Psoas muscle (tissue), 8 donors: ENCODE results near the gene SLC25A38. TPM values are rescaled to one million over a fixed set of nuclear protein-coding genes. Genes with fewer than 3 reads are reported as not detected.

Experiments
- ATAC-seq, 4 donors: fragments of 200-7000 bp; cut with Tn5 transposase; one replicate each; pipeline ENCODE4 v1.9.1; 2020; ENCODE audit warnings: moderate library complexity in 3 of 4, mild to moderate bottlenecking in 2 of 4
- DNase-seq, 2 donors: peaks; one replicate each; pipeline ENCODE4 v3.0.0-alpha.2; 2020
- H3K27ac ChIP-seq: fragments of 200-600 bp; one replicate; pipeline ENCODE4 v1.8.0; 2022
- H3K27me3 ChIP-seq, 3 donors: fragments of 200-600 bp in 1 of 3; one replicate each; pipeline versions ENCODE4 v1.6.1 to v1.8.0; 2013 to 2022; ENCODE audit warnings: low read length in 2 of 3, mild to moderate bottlenecking in 2 of 3, moderate library complexity in 1 of 3; ENCODE audit not compliant: insufficient read depth in 3 of 3
- H3K36me3 ChIP-seq, 2 donors: fragments of 200-600 bp in 1 of 2; one replicate each; pipeline versions ENCODE4 v1.6.1 to v1.8.0; 2013 to 2022; ENCODE audit warnings: low read depth in 1 of 2, mild to moderate bottlenecking in 1 of 2, moderate library complexity in 1 of 2; ENCODE audit not compliant: insufficient read depth in 1 of 2
- H3K4me1 ChIP-seq: fragments of 200-600 bp; one replicate; pipeline ENCODE4 v1.8.0; 2022
- H3K4me3 ChIP-seq: fragments of 200-600 bp; one replicate; pipeline ENCODE4 v1.8.0; 2022; ENCODE audit warnings: mild to moderate bottlenecking
- H3K9me3 ChIP-seq: fragments of 200-600 bp; one replicate; pipeline ENCODE4 v1.8.0; 2022
- WGBS, 3 donors: extraction: QIAGEN DNeasy Blood & Tissue Kit; methylation state at CpG; one replicate each; pipeline versions ENCODE4 v1.1.6 to v1.1.7; 2013; 5-methylcytosine and 5-hydroxymethylcytosine counted together
- intact Hi-C, 2 donors: fragments of 100-400 bp; cut with DNase I; formaldehyde crosslinking; loops; one replicate each; pipeline versions ENCODE4 v1.11.0 to v1.14.2; 2022
- polyA plus RNA-seq, 3 donors: library from polyadenylated mRNA; stranded (reverse); fragments of 200-250 nt; gene quantifications; one replicate each; pipeline ENCODE4 v1.2.3, GENCODE V29; 2013
- total RNA-seq, 4 donors: library from RNA; stranded (reverse); fragmentation: NEBNext Ultra II Directional in 2 of 4; extraction: Animal tissue kit (Norgen Biotek cat#: 25700) in 2 of 4; gene quantifications; one replicate each; pipeline versions ENCODE4 v1.2.1 to v1.2.4, GENCODE V29; 2021 to 2023
- TF ChIP-seq, protein P1 (sequence below): fragments of 200-600 bp; IDR thresholded peaks from one replicate; pipeline ENCODE4 v1.8.0; 2022; ENCODE audit warnings: antibody characterized with exemption
- donor health status: healthy with polysubstance abuse.
- donor health status: DM: no; HTN: no; CAD: no; lungs with moderate emphysema.
- donor health status: Bipolar disorder and iron deficiency.
- donor health status: healthy.
- donor health status: DM: yes; HTN: yes; CAD: no.
- donor health status: DM: no; HTN: no; CAD: no.
- donor health status: DM: no; HTN: no; CAD: no.
- donor health status: DM: yes; HTN: yes; CAD: no.

The SLC25A38 gene
- total and polyA plus RNA-seq, 7 donors, result 24.9 to 86.5 (median 31.1) TPM

DNA sequence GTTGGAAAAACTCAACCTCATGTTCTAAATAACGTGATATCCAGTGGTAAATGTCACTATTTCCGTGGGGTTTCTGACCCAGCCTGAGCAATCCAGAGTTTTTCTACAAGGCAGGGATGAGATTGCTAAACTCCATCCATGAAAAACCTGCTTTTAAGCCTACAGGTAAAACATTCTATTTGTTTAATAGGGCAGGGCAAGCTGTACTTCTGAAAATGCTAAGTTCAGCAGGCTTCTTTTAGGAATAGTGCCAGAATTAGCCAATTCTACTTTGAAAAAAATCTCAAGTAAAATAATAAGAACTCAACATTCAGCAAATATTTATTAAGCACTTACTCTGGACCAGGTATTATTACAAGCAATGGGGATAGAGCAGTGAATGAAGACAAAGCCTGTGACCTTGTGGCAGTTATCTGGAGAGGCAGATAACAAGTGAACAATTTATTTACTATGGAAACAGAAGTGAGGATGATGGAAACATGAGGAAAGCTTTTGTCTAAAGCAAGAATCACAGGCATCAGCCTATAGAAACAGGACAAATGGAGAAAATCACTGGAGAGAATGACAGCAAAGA, 36.7 kb downstream of the SLC25A38 start:
- Histone ChIP-seq H3K4me1 (no peaks in the 10 kb centered on the region), H3K27me3 (no peaks in the 10 kb centered on the region), H3K4me3 (no peak overlapping the region), H3K36me3 (no peaks in the 10 kb centered on the region), H3K9me3 (no peaks in the 10 kb centered on the region), H3K27ac (no peak overlapping the region)
- 88 to 92% (median 90%) methylated on average over 2 of the region's 2 CpGs for WGBS, 3 donors
- intact Hi-C loops, result no loop called here
- no peak for DNase-seq
- ATAC-seq, result no peak
- TF ChIP-seq, protein P1, sequence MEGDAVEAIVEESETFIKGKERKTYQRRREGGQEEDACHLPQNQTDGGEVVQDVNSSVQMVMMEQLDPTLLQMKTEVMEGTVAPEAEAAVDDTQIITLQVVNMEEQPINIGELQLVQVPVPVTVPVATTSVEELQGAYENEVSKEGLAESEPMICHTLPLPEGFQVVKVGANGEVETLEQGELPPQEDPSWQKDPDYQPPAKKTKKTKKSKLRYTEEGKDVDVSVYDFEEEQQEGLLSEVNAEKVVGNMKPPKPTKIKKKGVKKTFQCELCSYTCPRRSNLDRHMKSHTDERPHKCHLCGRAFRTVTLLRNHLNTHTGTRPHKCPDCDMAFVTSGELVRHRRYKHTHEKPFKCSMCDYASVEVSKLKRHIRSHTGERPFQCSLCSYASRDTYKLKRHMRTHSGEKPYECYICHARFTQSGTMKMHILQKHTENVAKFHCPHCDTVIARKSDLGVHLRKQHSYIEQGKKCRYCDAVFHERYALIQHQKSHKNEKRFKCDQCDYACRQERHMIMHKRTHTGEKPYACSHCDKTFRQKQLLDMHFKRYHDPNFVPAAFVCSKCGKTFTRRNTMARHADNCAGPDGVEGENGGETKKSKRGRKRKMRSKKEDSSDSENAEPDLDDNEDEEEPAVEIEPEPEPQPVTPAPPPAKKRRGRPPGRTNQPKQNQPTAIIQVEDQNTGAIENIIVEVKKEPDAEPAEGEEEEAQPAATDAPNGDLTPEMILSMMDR, result no peak

- Histone ChIP-seq H3K36me3 (no peaks in the 10 kb centered on the region), H3K4me3 (no peak overlapping the region), H3K4me1 (no peaks in the 10 kb centered on the region), H3K27me3 (no peaks in the 10 kb centered on the region), H3K27ac (no peak overlapping the region), H3K9me3 (no peaks in the 10 kb centered on the region)
- TF ChIP-seq, protein P1, result no peak
- WGBS, 3 donors, result 94 to 96% (median 96%) methylated on average over 2 of the region's 2 CpGs
- ATAC-seq (no peak), DNase-seq (no peak)
- intact Hi-C loops, result no loop called here
Measured at GRCh38 chr3:39420543-39420942, 37.4 kb downstream of the SLC25A38 start.

- no peak for DNase-seq
- ATAC-seq, result no peak
- intact Hi-C loops, result no loop called here
Measured at GRCh38 chr3:39423436-39423970, 40.3 kb downstream of the SLC25A38 start.

DNA sequence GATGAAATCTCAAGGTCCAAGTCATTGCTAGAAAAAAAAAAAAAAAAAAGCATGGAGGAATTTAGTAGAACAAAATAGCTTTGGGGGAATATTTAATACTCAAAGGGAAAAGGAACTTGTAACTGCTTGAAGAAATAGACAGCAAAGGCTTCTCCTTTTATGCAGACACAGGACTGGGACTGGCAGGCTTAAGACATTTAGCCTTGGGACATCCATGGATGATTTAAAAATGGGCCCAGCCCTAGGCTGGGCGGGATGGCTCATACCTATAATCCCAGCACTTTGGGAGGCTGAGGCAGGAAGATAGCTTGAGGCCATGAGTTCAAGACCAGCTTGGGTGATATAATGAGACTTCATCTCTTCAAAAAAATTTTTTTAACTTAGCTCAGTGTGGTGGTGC, 43.1 kb downstream of the SLC25A38 start:
- H3K4me3 ChIP-seq, result no peak overlapping the region
- TF ChIP-seq, protein P1, result no peak
- H3K9me3 ChIP-seq, result no peaks in the 10 kb centered on the region
- DNase-seq (no peak), ATAC-seq (no peak)
- H3K36me3 ChIP-seq, result no peaks in the 10 kb centered on the region
- intact Hi-C loops, result no loop called here
- peaks cover 0 to 2% (median 0%) of the 10 kb centered on the region in 3 donors for H3K27me3 ChIP-seq
- no peak overlapping the region for H3K27ac ChIP-seq
- no peaks in the 10 kb centered on the region for H3K4me1 ChIP-seq
- 0 to 82% (median 53%) methylated on average over 1 of the region's 1 CpG for WGBS, 3 donors

More at GRCh38 chr3:39423436-39423970, 40.3 kb downstream of the SLC25A38 start:
- H3K36me3 ChIP-seq, result no peaks in the 10 kb centered on the region
- no peaks in the 10 kb centered on the region for H3K27me3 ChIP-seq
- H3K27ac ChIP-seq, result no peak overlapping the region
- WGBS, 3 donors, result 73 to 79% (median 77%) methylated on average over 1 of the region's 1 CpG
- no peaks in the 10 kb centered on the region for H3K9me3 ChIP-seq
- TF ChIP-seq, protein P1, result no peak
- H3K4me1 ChIP-seq, result no peaks in the 10 kb centered on the region
- H3K4me3 ChIP-seq, result no peak overlapping the region

DNA sequence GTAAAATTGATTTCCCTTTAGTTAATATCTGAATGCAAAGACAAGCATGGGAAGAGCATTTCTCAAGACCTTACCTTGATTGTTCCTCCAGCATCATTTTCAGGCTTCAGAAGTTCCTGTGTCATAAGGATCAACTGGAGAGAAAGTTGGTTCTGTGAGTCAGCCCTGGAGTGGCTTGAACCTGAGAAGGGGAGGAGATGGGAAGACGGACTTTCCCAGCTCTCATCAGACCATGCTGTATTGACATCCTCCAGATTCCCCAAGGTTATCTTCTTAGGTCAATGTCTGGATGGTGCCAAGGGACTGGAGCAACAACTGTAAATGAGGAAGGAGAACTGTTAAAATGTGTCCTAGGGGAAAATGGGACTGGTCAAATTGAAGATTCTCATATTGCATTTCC, 44.3 kb downstream of the SLC25A38 start:
- TF ChIP-seq, protein P1, result no peak
- Histone ChIP-seq H3K4me3 (no peak overlapping the region), H3K4me1 (no peaks in the 10 kb centered on the region), H3K9me3 (no peaks in the 10 kb centered on the region), H3K36me3 (no peaks in the 10 kb centered on the region), H3K27me3 (peaks cover 0 to 2% (median 0%) of the 10 kb centered on the region in 3 donors), H3K27ac (no peak overlapping the region)
- intact Hi-C loops, result no loop called here
- 77 to 88% (median 83%) methylated on average over 1 of the region's 1 CpG for WGBS, 3 donors
- ATAC-seq (no peak), DNase-seq (no peak)
